GM23248 (cell line): ENCODE measurements around the gene MAST1.

Experiments
- EZH2 ChIP-seq: fragments of 200-600 bp; sonication (generic); IDR thresholded peaks from 2 replicates; pipeline ENCODE4 v1.6.1; 2018; ENCODE audit warnings: antibody characterized with exemption, mild to moderate bottlenecking; ENCODE audit not compliant: insufficient read depth, poor library complexity, severe bottlenecking
- EZH2phosphoT487 ChIP-seq: fragments of 200-600 bp; sonication (generic); IDR thresholded peaks from 2 replicates; pipeline ENCODE4 v1.6.1; 2018; ENCODE audit warnings: antibody characterized with exemption, moderate library complexity, mild to moderate bottlenecking, low read depth; ENCODE audit not compliant: insufficient read depth

DNA sequence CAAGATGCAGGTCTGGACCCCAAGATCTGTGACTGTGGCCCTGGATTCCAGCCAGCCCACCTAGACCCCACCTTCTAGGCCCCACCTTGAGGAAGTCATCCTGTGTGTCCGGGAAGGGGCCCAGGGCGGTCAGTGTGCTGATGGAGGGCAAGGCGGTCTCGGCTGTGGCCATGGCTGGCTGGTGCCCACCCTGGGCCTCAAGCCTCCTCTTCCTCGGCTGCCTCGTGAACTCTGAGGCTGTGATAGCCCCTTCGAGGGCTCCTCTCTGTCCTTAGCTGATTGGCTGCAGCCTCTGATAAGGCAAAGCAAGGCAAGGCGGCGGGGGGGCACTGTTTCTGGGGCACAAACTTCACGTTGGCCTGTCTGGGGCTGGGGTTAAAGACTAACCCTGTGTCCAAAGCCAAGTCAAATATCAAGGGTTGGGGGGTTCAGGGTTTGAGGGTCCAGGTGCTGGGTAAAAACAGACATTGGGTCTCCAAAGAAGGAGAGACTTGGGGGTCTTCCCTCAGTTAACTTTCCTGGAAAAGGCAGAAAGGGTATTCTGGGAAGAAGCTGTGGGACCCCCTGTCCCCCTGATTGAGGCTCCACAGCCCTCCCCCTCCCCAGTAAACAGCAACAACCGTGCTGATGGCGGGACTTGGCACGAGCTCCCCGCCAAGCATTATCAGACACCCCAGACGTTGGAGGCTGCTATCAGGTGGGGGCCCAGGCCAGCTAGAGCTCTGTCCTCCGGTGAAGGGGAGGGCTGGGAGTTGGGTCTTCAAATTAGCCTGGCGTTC is 48.8 kb downstream of the MAST1 start, which contains the start of gene KLF1:
- TF ChIP-seq EZH2phosphoT487: no peak
- no peak for TF ChIP-seq EZH2
